Cerebellar cortex (tissue), 1 donor: ENCODE results near the gene PIBF1.

Source experiments
- DNase-seq: peaks from one replicate; pipeline ENCODE4 v3.0.0-alpha.2; 2015; ENCODE audit warnings: low spot score

PIBF1 gene

GRCh38 chr13:73059460-73060250, 277.7 kb downstream of the PIBF1 start:
- DNase-seq, result no peak

GRCh38 chr13:73060251-73061160, 278.6 kb downstream of the PIBF1 start:
- no peak for DNase-seq

- DNase-seq, result no peak
These were observed 279.5 kb downstream of the PIBF1 start for GRCh38 chr13:73061473-73061872.

- DNase-seq, result no peak
These were observed 279.9 kb downstream of the PIBF1 start for GRCh38 chr13:73061876-73062275.

- DNase-seq, result no peak
These were observed 280.5 kb downstream of the PIBF1 start for GRCh38 chr13:73062468-73062867.

- no peak for DNase-seq
These were observed 281.2 kb downstream of the PIBF1 start for GRCh38 chr13:73063166-73063565.

GRCh38 chr13:73065036-73065435, 283.1 kb downstream of the PIBF1 start:
- no peak for DNase-seq

GRCh38 chr13:73065665-73066340, 283.9 kb downstream of the PIBF1 start:
- no peak for DNase-seq
